ENCODE measurements around the gene DAB2IP. TPM values are rescaled to one million over a fixed set of nuclear protein-coding genes. Genes with fewer than 3 reads are reported as not detected.

DAB2IP gene
- 28.9 TPM for polyA plus RNA-seq (2013, experiment 1 of 2)
- 29.1 TPM for polyA plus RNA-seq (2013, experiment 2 of 2)

DNA sequence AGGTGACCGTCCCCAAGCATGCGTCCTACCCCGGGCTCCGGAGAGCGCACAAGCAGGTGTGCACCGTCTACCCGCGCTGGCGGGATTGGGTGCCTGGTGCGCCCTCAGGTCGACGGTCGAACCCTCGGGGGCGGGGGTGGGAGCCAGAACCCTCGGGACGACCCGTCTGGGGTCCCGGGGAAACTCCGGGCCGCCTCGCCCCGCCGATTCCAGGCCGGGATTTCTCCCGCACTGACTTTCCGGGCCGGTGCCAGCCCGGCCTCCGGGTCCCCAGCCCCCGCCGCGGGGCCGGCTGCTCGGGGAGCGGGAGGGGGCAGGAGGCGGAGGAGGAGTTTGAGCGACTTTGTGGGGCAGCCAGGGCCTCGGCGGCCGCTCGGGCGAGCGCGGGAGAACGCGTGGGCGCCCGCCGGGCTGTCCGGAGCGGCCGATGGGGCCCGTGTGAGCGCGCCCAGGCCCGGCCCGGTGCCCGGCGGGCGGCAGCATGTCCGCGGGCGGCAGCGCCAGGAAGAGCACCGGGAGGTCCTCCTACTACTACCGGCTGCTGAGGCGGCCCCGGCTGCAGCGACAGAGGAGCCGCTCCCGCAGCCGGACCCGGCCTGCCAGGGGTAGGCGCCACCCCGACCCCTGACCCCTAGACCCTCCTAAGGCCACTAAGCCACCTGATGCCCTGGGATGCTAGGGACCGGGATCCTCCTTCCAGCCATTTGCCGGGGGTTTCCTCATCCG lies at the start of gene DAB2IP:
Gene DAB2IP, plus strand, starts transcription at position 340 of the 726 bp plus-strand sequence. Its CDS starts 142 bp downstream, at position 482.
- WGBS, 2 donors (ENCODE audit: extremely low coverage in 2 of 2, insufficient read length in 2 of 2, insufficient replicate concordance in 1 of 2), result no CpG with 5 or more reads among the region's 79 CpGs
- Histone ChIP-seq H4K8ac (ENCODE audit: low read depth, low read length) (no peak within 1 kb of the TSS), H2BK15ac (ENCODE audit: low read length) (peak within 1 kb of the TSS; percentile 78), H4K91ac (ENCODE audit: low read depth, low read length, poor library complexity) (peak within 1 kb of the TSS; percentile 48), H3K4me1 (ENCODE audit: control insufficient read depth in 2 of 2, insufficient read depth in 1 of 2, low read depth in 1 of 2, low read length in 2 of 2) (peaks cover 26 to 37% of the 10 kb centered on the region in 2 donors), H3K27me3 (ENCODE audit: control insufficient read depth in 3 of 3, insufficient read depth in 3 of 3, low read depth in 1 of 3, low read length in 3 of 3) (no peaks in the 10 kb centered on the region), H3K9ac (ENCODE audit: low read depth, low read length, poor library complexity) (peak within 1 kb of the TSS; percentile 87), H3K4me3 (ENCODE audit: low read length in 2 of 2) (peak within 1 kb of the TSS; percentile 74 to 87), H3K4ac (ENCODE audit: low read length) (no peak within 1 kb of the TSS), H2BK12ac (ENCODE audit: low read length) (peak within 1 kb of the TSS; percentile 63), H3K9me3 (replicated peaks in 1 of 2; ENCODE audit: control insufficient read depth in 2 of 2, insufficient read depth in 1 of 2, low read depth in 1 of 2, low read length in 2 of 2) (no peaks in the 10 kb centered on the region), H3K36me3 (replicated peaks in 1 of 2; ENCODE audit: control insufficient read depth in 2 of 2, insufficient read depth in 2 of 2, low read length in 2 of 2) (peaks cover 2% of the 10 kb centered on the region in 2 donors), H3K23ac (ENCODE audit: low read depth, low read length, poor library complexity) (peak within 1 kb of the TSS; percentile 46), H2BK5ac (ENCODE audit: low read length) (peak within 1 kb of the TSS; percentile 99), H2AFZ (ENCODE audit: low read length) (peak within 1 kb of the TSS; percentile 85), H2BK120ac (ENCODE audit: low read depth, low read length) (peak within 1 kb of the TSS; percentile 93), H3K4me2 (ENCODE audit: insufficient read depth, low read length, poor library complexity, severe bottlenecking) (peak within 1 kb of the TSS; percentile 76), H3K27ac (replicated peaks; ENCODE audit: low read length) (peak within 1 kb of the TSS; percentile 74), H3K18ac (ENCODE audit: low read length) (peak within 1 kb of the TSS; percentile 97), H3K79me1 (ENCODE audit: low read depth, low read length) (peaks cover 10% of the 10 kb centered on the region), H2AK5ac (ENCODE audit: low read depth, low read length) (peak within 1 kb of the TSS; percentile 93), H3K14ac (ENCODE audit: low read length) (no peak within 1 kb of the TSS)
- DNase-seq (ENCODE audit: low spot score), result peak; percentile 88

DNA sequence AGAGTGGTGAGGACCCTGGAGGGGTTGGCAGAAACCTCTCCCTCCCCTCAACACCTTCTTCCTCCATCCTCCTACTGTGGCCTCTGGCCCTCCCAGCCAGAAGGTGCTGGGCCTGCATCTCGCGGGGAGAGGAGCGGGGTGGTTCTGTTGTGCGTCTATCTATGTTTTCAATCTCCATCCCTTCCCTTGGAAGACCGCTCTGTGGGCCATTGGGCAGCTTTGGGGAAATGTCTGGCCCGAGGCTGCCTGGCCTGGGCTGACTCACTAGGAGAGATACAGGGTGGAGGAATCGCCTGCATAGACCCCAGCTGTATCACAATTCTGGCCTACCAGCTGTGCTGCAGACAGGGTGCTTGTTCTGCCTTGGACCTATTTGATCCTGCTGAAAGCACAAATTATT lies 48.4 kb upstream of the DAB2IP start:
- H3K79me1 ChIP-seq (ENCODE audit: low read depth, low read length), result peaks cover 2% of the 10 kb centered on the region
- no peak overlapping the region for H3K4ac ChIP-seq (ENCODE audit: low read length)
- H3K9ac ChIP-seq (ENCODE audit: low read depth, low read length, poor library complexity), result no peak overlapping the region
- H2BK12ac ChIP-seq (ENCODE audit: low read length), result no peak overlapping the region
- H2BK120ac ChIP-seq (ENCODE audit: low read depth, low read length), result no peak overlapping the region
- no peak overlapping the region for H3K23ac ChIP-seq (ENCODE audit: low read depth, low read length, poor library complexity)
- no peak overlapping the region for H4K91ac ChIP-seq (ENCODE audit: low read depth, low read length, poor library complexity)
- no peak overlapping the region for H3K4me3 ChIP-seq (ENCODE audit: low read length in 2 of 2)
- no peaks in the 10 kb centered on the region for H3K36me3 ChIP-seq (replicated peaks in 1 of 2; ENCODE audit: control insufficient read depth in 2 of 2, insufficient read depth in 2 of 2, low read length in 2 of 2)
- H3K4me1 ChIP-seq (ENCODE audit: control insufficient read depth in 2 of 2, insufficient read depth in 1 of 2, low read depth in 1 of 2, low read length in 2 of 2), result peaks cover 14 to 20% of the 10 kb centered on the region in 2 donors
- no peak overlapping the region for H3K27ac ChIP-seq (replicated peaks; ENCODE audit: low read length)
- H4K8ac ChIP-seq (ENCODE audit: low read depth, low read length), result no peak overlapping the region
- H2BK15ac ChIP-seq (ENCODE audit: low read length), result no peak overlapping the region
- no peak for DNase-seq (ENCODE audit: low spot score)
- no peak overlapping the region for H2AFZ ChIP-seq (ENCODE audit: low read length)
- H2AK5ac ChIP-seq (ENCODE audit: low read depth, low read length), result no peak overlapping the region
- H3K4me2 ChIP-seq (ENCODE audit: insufficient read depth, low read length, poor library complexity, severe bottlenecking), result no peak overlapping the region
- H3K9me3 ChIP-seq (replicated peaks in 1 of 2; ENCODE audit: control insufficient read depth in 2 of 2, insufficient read depth in 1 of 2, low read depth in 1 of 2, low read length in 2 of 2), result no peaks in the 10 kb centered on the region
- WGBS, 2 donors (ENCODE audit: extremely low coverage in 2 of 2, insufficient read length in 2 of 2, insufficient replicate concordance in 1 of 2), result no CpG with 5 or more reads among the region's 7 CpGs
- H3K14ac ChIP-seq (ENCODE audit: low read length), result no peak overlapping the region
- H2BK5ac ChIP-seq (ENCODE audit: low read length), result no peak overlapping the region
- H3K18ac ChIP-seq (ENCODE audit: low read length), result no peak overlapping the region
- H3K27me3 ChIP-seq (ENCODE audit: control insufficient read depth in 3 of 3, insufficient read depth in 3 of 3, low read depth in 1 of 3, low read length in 3 of 3), result peaks cover 0 to 52% (median 7%) of the 10 kb centered on the region in 3 experiments

DNA sequence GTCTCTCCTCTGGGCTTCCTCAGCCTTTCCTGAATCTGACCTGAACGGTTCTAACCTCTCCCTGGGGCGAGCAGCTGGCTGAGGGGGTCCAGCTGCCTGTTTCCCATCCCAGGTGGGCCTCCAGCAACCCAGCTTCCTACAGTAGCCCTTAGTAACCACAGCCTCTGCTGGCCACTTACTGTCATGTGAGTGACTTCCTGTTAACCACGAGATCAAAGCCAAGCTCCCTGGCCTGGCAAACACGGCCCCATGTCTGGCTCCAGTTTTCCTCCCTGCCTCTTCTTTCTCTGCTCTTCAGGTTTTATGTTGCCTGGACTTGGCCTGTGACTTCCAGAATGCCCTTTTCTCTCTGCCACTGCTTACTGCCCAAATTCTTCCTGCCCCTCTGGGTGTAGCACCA lies 47.2 kb upstream of the DAB2IP start:
- Histone ChIP-seq H3K27me3 (ENCODE audit: control insufficient read depth in 3 of 3, insufficient read depth in 3 of 3, low read depth in 1 of 3, low read length in 3 of 3) (peaks cover 0 to 41% (median 7%) of the 10 kb centered on the region in 3 experiments), H3K9me3 (replicated peaks in 1 of 2; ENCODE audit: control insufficient read depth in 2 of 2, insufficient read depth in 1 of 2, low read depth in 1 of 2, low read length in 2 of 2) (no peaks in the 10 kb centered on the region), H2BK120ac (ENCODE audit: low read depth, low read length) (no peak overlapping the region), H4K91ac (ENCODE audit: low read depth, low read length, poor library complexity) (no peak overlapping the region), H4K8ac (ENCODE audit: low read depth, low read length) (no peak overlapping the region), H2BK12ac (ENCODE audit: low read length) (no peak overlapping the region), H3K18ac (ENCODE audit: low read length) (no peak overlapping the region), H3K79me1 (ENCODE audit: low read depth, low read length) (peaks cover 2% of the 10 kb centered on the region), H3K27ac (replicated peaks; ENCODE audit: low read length) (no peak overlapping the region), H3K14ac (ENCODE audit: low read length) (no peak overlapping the region), H2BK5ac (ENCODE audit: low read length) (no peak overlapping the region), H3K9ac (ENCODE audit: low read depth, low read length, poor library complexity) (no peak overlapping the region), H3K4me2 (ENCODE audit: insufficient read depth, low read length, poor library complexity, severe bottlenecking) (no peak overlapping the region), H3K36me3 (replicated peaks in 1 of 2; ENCODE audit: control insufficient read depth in 2 of 2, insufficient read depth in 2 of 2, low read length in 2 of 2) (no peaks in the 10 kb centered on the region), H3K4me3 (ENCODE audit: low read length in 2 of 2) (no peak overlapping the region), H2AFZ (ENCODE audit: low read length) (peak overlapping the region; percentile 62), H3K23ac (ENCODE audit: low read depth, low read length, poor library complexity) (no peak overlapping the region), H2AK5ac (ENCODE audit: low read depth, low read length) (no peak overlapping the region), H3K4me1 (ENCODE audit: control insufficient read depth in 2 of 2, insufficient read depth in 1 of 2, low read depth in 1 of 2, low read length in 2 of 2) (peaks cover 12% of the 10 kb centered on the region in 2 donors), H2BK15ac (ENCODE audit: low read length) (no peak overlapping the region), H3K4ac (ENCODE audit: low read length) (no peak overlapping the region)
- no peak for DNase-seq (ENCODE audit: low spot score)
- WGBS, 2 donors (ENCODE audit: extremely low coverage in 2 of 2, insufficient read length in 2 of 2, insufficient replicate concordance in 1 of 2), result no CpG with 5 or more reads among the region's 4 CpGs

DNA sequence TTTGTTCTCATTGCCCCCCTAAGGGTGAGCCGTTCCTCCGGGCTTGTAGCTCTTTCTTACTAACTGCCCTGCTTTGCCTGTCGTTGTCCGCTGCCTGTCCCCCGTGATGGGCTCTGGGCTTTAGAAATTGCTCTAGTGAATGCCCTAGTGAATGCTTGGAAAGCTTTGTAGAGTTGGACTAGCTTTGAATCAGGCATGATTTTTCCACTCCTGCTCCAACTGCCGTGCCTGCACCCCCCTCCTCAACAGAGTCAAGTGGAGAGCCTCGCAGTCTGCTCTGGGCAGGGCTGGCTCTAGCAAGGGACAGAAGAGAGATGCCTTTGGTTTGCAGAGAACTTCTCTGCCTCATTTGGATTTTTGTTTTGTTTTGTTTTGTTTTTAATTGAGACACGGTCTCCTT lies 46.8 kb upstream of the DAB2IP start:
- Histone ChIP-seq H3K18ac (ENCODE audit: low read length) (no peak overlapping the region), H3K27ac (replicated peaks; ENCODE audit: low read length) (no peak overlapping the region)
- WGBS, 2 donors (ENCODE audit: extremely low coverage in 2 of 2, insufficient read length in 2 of 2, insufficient replicate concordance in 1 of 2), result no CpG with 5 or more reads among the region's 8 CpGs

More for the DNA sequence above, 46.8 kb upstream of the DAB2IP start:
- Histone ChIP-seq H4K8ac (ENCODE audit: low read depth, low read length) (no peak overlapping the region), H3K4ac (ENCODE audit: low read length) (no peak overlapping the region), H3K9me3 (replicated peaks in 1 of 2; ENCODE audit: control insufficient read depth in 2 of 2, insufficient read depth in 1 of 2, low read depth in 1 of 2, low read length in 2 of 2) (no peaks in the 10 kb centered on the region), H3K27me3 (ENCODE audit: control insufficient read depth in 3 of 3, insufficient read depth in 3 of 3, low read depth in 1 of 3, low read length in 3 of 3) (peaks cover 0 to 38% (median 7%) of the 10 kb centered on the region in 3 experiments), H2BK5ac (ENCODE audit: low read length) (no peak overlapping the region), H2BK120ac (ENCODE audit: low read depth, low read length) (no peak overlapping the region), H3K4me1 (ENCODE audit: control insufficient read depth in 2 of 2, insufficient read depth in 1 of 2, low read depth in 1 of 2, low read length in 2 of 2) (peaks cover 12% of the 10 kb centered on the region in 2 donors), H4K91ac (ENCODE audit: low read depth, low read length, poor library complexity) (no peak overlapping the region), H3K79me1 (ENCODE audit: low read depth, low read length) (no peaks in the 10 kb centered on the region), H2BK15ac (ENCODE audit: low read length) (no peak overlapping the region), H3K36me3 (replicated peaks in 1 of 2; ENCODE audit: control insufficient read depth in 2 of 2, insufficient read depth in 2 of 2, low read length in 2 of 2) (no peaks in the 10 kb centered on the region), H3K14ac (ENCODE audit: low read length) (no peak overlapping the region), H2BK12ac (ENCODE audit: low read length) (no peak overlapping the region), H3K4me3 (ENCODE audit: low read length in 2 of 2) (no peak overlapping the region), H3K9ac (ENCODE audit: low read depth, low read length, poor library complexity) (no peak overlapping the region), H3K23ac (ENCODE audit: low read depth, low read length, poor library complexity) (no peak overlapping the region), H3K4me2 (ENCODE audit: insufficient read depth, low read length, poor library complexity, severe bottlenecking) (no peak overlapping the region), H2AK5ac (ENCODE audit: low read depth, low read length) (no peak overlapping the region), H2AFZ (ENCODE audit: low read length) (peak overlapping the region; percentile 62)
- DNase-seq (ENCODE audit: low spot score), result no peak
